Mesendoderm (in vitro differentiated cells): ENCODE results near the gene LAX1. TPM values are rescaled to one million over a fixed set of nuclear protein-coding genes. Genes with fewer than 3 reads are reported as not detected.

Experiments used
- DNase-seq: peaks from one replicate; pipeline ENCODE4 v3.0.0; 2013
- H2AK5ac ChIP-seq: 2 replicates; pipeline ENCODE4 v1.6.1; 2013; ENCODE audit warnings: low read length, inconsistent platforms
- H2BK120ac ChIP-seq: 2 replicates; pipeline ENCODE4 v1.6.1; 2013; ENCODE audit warnings: low read depth, mild to moderate bottlenecking, low read length, moderate library complexity, mixed read lengths
- H2BK15ac ChIP-seq: replicated peaks from 2 replicates; pipeline ENCODE4 v1.6.1; 2013; ENCODE audit warnings: low read depth, mild to moderate bottlenecking, moderate library complexity
- H2BK5ac ChIP-seq: 2 replicates; pipeline ENCODE4 v1.6.1; 2013; ENCODE audit warnings: low read length, inconsistent platforms
- H3K18ac ChIP-seq: 2 replicates; pipeline ENCODE4 v1.6.1; 2013; ENCODE audit warnings: mild to moderate bottlenecking, low read length, mixed read lengths
- H3K23ac ChIP-seq: one replicate; pipeline ENCODE4 v1.6.1; 2013; ENCODE audit warnings: low read length
- H3K27ac ChIP-seq: 2 replicates; pipeline ENCODE4 v1.5.1; 2013; ENCODE audit warnings: low read depth, mild to moderate bottlenecking, inconsistent platforms, low read length, moderate library complexity
- H3K27me3 ChIP-seq: 2 replicates; pipeline ENCODE4 v1.6.1; 2013; ENCODE audit warnings: low read length, control low read depth, mild to moderate bottlenecking, inconsistent platforms; ENCODE audit not compliant: insufficient read depth, poor library complexity
- H3K36me3 ChIP-seq: 2 replicates; pipeline ENCODE4 v1.6.1; 2013; ENCODE audit warnings: low read length, inconsistent platforms; ENCODE audit not compliant: control insufficient read depth, insufficient read depth
- H3K4ac ChIP-seq: one replicate; pipeline ENCODE4 v1.6.1; 2013; ENCODE audit warnings: low read depth, mild to moderate bottlenecking, low read length, moderate library complexity
- H3K4me1 ChIP-seq: 2 replicates; pipeline ENCODE4 v1.6.1; 2013; ENCODE audit warnings: low read depth, low read length, inconsistent platforms; ENCODE audit not compliant: control insufficient read depth
- H3K4me2 ChIP-seq: 2 replicates; pipeline ENCODE4 v1.6.1; 2013; ENCODE audit warnings: low read length
- H3K4me3 ChIP-seq: 2 replicates; pipeline ENCODE4 v1.5.1; 2013; ENCODE audit warnings: mild to moderate bottlenecking, low read length
- H3K56ac ChIP-seq: one replicate; pipeline ENCODE4 v1.6.1; 2013; ENCODE audit warnings: low read length
- H3K79me1 ChIP-seq: 2 replicates; pipeline ENCODE4 v1.6.1; 2013; ENCODE audit warnings: low read length, inconsistent platforms
- H3K79me2 ChIP-seq: 2 replicates; pipeline ENCODE4 v1.6.1; 2013; ENCODE audit warnings: mild to moderate bottlenecking, low read length; ENCODE audit not compliant: control insufficient read depth, insufficient read depth
- H3K9ac ChIP-seq: 2 replicates; pipeline ENCODE4 v1.6.1; 2013; ENCODE audit warnings: low read length, inconsistent platforms
- H4K5ac ChIP-seq: one replicate; pipeline ENCODE4 v1.6.1; 2013; ENCODE audit warnings: low read length
- H4K8ac ChIP-seq: one replicate; pipeline ENCODE4 v1.6.1; 2013; ENCODE audit warnings: low read depth, mild to moderate bottlenecking, control low read depth, low read length, moderate library complexity
- WGBS: extraction: QIAGEN DNeasy Blood & Tissue Kit; methylation state at CpG from one replicate; pipeline ENCODE4 v1.1.7; 2013; ENCODE audit warnings: low lambda C conversion rate, missing lambda C conversion rate; ENCODE audit not compliant: insufficient coverage; ENCODE audit errors: extremely low coverage; 5-methylcytosine and 5-hydroxymethylcytosine counted together
- polyA plus RNA-seq, 2 experiments: library from polyadenylated mRNA; stranded (reverse); fragments of 200-250 nt; gene quantifications; one replicate each; pipeline ENCODE4 v1.2.3, GENCODE V29; 2013

The LAX1 gene, protein sequence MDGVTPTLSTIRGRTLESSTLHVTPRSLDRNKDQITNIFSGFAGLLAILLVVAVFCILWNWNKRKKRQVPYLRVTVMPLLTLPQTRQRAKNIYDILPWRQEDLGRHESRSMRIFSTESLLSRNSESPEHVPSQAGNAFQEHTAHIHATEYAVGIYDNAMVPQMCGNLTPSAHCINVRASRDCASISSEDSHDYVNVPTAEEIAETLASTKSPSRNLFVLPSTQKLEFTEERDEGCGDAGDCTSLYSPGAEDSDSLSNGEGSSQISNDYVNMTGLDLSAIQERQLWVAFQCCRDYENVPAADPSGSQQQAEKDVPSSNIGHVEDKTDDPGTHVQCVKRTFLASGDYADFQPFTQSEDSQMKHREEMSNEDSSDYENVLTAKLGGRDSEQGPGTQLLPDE
- 0.01 TPM for polyA plus RNA-seq (2013, experiment 1 of 2)
- polyA plus RNA-seq (2013, experiment 2 of 2): 0.03 TPM

DNA sequence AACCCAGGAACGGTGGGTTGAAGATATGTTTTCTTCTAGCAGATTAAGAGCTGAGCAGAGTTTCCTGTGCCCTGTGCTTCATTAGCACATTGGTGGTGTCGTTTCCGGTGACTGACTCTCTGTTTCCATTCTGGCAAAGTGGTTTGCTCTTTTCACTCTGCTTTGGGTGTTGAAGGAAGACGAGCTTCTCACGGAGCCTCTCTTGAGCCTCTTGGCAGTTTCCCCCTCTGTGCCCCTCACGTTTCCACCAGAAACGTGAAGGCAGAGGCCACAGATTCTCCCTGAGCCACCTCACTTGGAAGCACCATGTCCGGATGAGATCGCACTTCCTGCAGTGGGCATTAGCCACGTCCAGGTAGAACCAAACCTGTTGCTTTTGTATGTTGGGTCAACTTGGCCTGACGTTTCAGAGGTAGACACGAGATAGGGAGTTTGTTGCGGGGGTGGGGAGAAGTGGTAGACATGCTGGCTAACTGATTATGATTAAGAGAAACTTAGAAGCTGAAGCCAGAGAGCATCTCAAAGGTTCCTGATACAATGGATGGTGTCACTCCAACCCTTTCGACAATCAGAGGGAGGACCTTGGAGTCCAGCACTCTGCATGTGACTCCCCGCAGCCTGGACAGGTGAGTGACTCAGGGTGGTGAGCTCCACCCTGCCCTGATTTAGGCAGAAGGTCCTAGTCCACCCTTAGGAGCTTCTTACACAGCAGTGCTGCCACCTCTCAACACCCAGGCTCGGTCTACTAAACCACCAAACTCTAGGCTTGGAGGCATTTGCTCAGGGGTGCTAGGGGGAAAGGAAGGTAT lies at the start of gene LAX1:
Gene LAX1, plus strand, starts transcription at position 155 of the 809 bp plus-strand sequence. Its CDS starts 383 bp downstream, at position 538.
- Histone ChIP-seq H3K4ac (no peak within 1 kb of the TSS), H3K9ac (no peak within 1 kb of the TSS), H4K5ac (peak within 1 kb of the TSS; percentile 39), H3K18ac (no peak within 1 kb of the TSS), H3K79me1 (no peaks in the 10 kb centered on the region), H3K56ac (peak within 1 kb of the TSS; percentile 56), H3K79me2 (no peaks in the 10 kb centered on the region), H2AK5ac (peak within 1 kb of the TSS; percentile 65), H3K4me2 (no peak within 1 kb of the TSS), H3K27me3 (no peaks in the 10 kb centered on the region), H4K8ac (no peak within 1 kb of the TSS), H3K36me3 (no peaks in the 10 kb centered on the region), H2BK120ac (no peak within 1 kb of the TSS), H3K4me3 (no peak within 1 kb of the TSS), H3K23ac (no peak within 1 kb of the TSS), H3K27ac (no peak within 1 kb of the TSS), H2BK15ac (no peak within 1 kb of the TSS), H2BK5ac (no peak within 1 kb of the TSS), H3K4me1 (no peaks in the 10 kb centered on the region)
- DNase-seq: no peak
- no CpG with 5 or more reads among the region's 16 CpGs for WGBS

DNA sequence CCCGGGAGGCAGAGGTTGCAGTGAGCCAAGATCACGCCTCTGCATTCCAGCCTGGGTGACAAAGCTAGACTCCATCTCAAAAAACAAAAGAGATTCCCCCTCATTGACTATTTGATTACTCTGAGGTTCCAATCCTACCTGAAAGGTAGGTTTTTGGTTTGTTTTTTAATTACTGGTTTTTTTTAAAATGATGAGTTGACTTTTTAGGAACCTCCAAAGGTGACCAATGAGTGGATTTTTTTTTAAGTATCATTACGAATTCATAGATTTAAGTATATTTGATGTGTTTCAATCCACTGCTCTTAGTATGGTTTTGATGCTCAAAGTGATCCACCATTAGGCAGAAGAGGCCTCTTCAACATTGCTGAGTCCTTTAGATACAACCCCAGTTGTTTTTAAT lies 47.9 kb upstream of the LAX1 start:
- no peak overlapping the region for H3K4ac ChIP-seq
- no peak overlapping the region for H2BK5ac ChIP-seq
- H2BK120ac ChIP-seq: no peak overlapping the region
- H3K56ac ChIP-seq: no peak overlapping the region
- H3K36me3 ChIP-seq: peaks cover 1% of the 10 kb centered on the region
- no peak overlapping the region for H3K18ac ChIP-seq
- H2AK5ac ChIP-seq: no peak overlapping the region
- no peak overlapping the region for H2BK15ac ChIP-seq
- no peak overlapping the region for H3K4me2 ChIP-seq
- H3K4me1 ChIP-seq: no peaks in the 10 kb centered on the region
- H4K8ac ChIP-seq: no peak overlapping the region
- no peak overlapping the region for H3K4me3 ChIP-seq
- H3K23ac ChIP-seq: no peak overlapping the region
- H4K5ac ChIP-seq: no peak overlapping the region
- no peak overlapping the region for H3K27ac ChIP-seq
- no peaks in the 10 kb centered on the region for H3K79me2 ChIP-seq
- no peaks in the 10 kb centered on the region for H3K79me1 ChIP-seq
- no peaks in the 10 kb centered on the region for H3K27me3 ChIP-seq
- WGBS: no CpG with 5 or more reads among the region's 3 CpGs
- H3K9ac ChIP-seq: no peak overlapping the region
- DNase-seq: no peak

DNA sequence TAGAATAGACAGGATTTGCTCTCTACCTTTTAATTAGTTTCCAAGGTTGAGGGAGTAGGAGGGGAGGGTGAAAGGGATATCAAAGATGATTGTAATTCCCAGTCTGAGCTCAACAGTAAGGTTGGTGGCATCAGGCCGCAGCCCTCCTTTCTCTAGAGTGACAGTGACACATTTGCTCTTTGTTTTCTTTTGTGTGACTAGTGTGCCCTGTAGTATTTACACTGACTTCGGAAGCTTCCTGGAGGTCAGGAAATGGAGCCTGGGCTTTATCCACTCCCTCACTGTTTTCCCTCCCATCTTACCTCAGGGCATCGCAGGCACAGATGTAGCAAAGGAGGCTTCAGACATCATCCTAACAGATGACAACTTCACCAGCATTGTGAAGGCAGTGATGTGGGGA lies 44.7 kb upstream of the LAX1 start:
- H3K9ac ChIP-seq: no peak overlapping the region
- H4K8ac ChIP-seq: no peak overlapping the region
- H3K4ac ChIP-seq: no peak overlapping the region
- H3K56ac ChIP-seq: no peak overlapping the region
- no peak overlapping the region for H2BK5ac ChIP-seq
- H3K23ac ChIP-seq: no peak overlapping the region
- H3K79me1 ChIP-seq: no peaks in the 10 kb centered on the region
- H3K4me3 ChIP-seq: no peak overlapping the region
- H4K5ac ChIP-seq: no peak overlapping the region
- WGBS: no CpG with 5 or more reads among the region's 3 CpGs
- no peak overlapping the region for H2AK5ac ChIP-seq
- no peak overlapping the region for H3K18ac ChIP-seq
- no peaks in the 10 kb centered on the region for H3K27me3 ChIP-seq
- H2BK15ac ChIP-seq: no peak overlapping the region
- no peaks in the 10 kb centered on the region for H3K79me2 ChIP-seq
- H3K4me1 ChIP-seq: no peaks in the 10 kb centered on the region
- no peaks in the 10 kb centered on the region for H3K36me3 ChIP-seq
- DNase-seq: no peak
- no peak overlapping the region for H3K27ac ChIP-seq
- no peak overlapping the region for H2BK120ac ChIP-seq
- H3K4me2 ChIP-seq: no peak overlapping the region

DNA sequence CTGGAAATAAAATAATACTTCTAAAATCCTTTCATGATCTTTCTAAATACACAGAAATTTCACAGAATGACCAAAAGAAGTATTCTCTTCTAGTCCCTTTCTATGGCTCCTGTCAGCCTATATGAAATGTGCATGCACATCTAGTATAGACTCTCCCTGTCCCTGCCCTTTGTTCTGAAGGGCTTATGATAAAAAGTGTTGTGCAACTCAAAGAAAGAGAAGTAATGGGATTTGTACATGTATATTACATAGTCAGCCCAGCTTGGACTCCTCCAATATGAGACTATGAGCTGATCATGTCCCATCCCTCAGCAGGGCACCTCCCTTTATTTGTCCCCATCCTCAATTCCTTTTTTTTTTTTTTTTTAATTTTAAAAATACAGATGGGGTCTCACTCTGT lies 42.1 kb upstream of the LAX1 start:
- Histone ChIP-seq H3K56ac (no peak overlapping the region), H4K8ac (no peak overlapping the region), H4K5ac (no peak overlapping the region), H3K23ac (no peak overlapping the region), H3K27me3 (no peaks in the 10 kb centered on the region), H2BK5ac (no peak overlapping the region), H3K79me2 (no peaks in the 10 kb centered on the region), H3K4me1 (no peaks in the 10 kb centered on the region), H3K4ac (no peak overlapping the region), H3K4me2 (no peak overlapping the region), H3K36me3 (peaks cover 2% of the 10 kb centered on the region), H3K4me3 (no peak overlapping the region), H2AK5ac (no peak overlapping the region), H2BK120ac (no peak overlapping the region), H2BK15ac (no peak overlapping the region), H3K18ac (no peak overlapping the region), H3K79me1 (no peaks in the 10 kb centered on the region), H3K27ac (no peak overlapping the region), H3K9ac (no peak overlapping the region)
- DNase-seq: no peak

DNA sequence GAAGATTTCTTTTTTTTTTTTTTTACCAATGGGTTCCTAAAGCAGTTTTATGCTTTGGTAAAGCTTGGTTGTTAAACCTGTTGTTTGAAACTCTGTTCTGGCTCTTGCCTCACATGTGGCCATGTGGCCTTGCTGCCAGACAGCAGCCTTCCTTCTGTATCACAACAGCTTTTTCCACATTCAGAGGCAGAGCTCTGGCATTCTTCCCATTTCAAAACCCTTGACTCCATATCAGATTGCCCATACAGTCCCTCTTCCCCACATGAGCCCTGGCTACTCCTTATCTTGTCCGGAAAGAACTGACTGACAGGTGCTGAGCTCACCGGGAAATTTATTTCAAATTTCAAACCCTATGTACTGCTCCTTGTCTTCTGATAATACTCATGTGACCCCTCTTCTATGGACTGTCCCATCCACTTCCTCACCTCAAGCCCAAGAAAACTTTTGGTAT lies 38.5 kb upstream of the LAX1 start:
- no peak for DNase-seq
- WGBS: no CpG with 5 or more reads among the region's 2 CpGs
- peaks cover 4% of the 10 kb centered on the region for H3K36me3 ChIP-seq

More for the DNA sequence above, 38.5 kb upstream of the LAX1 start:
- Histone ChIP-seq H3K4me3 (no peak overlapping the region), H3K18ac (no peak overlapping the region), H3K9ac (no peak overlapping the region), H4K5ac (no peak overlapping the region), H3K23ac (no peak overlapping the region), H3K27ac (no peak overlapping the region), H2AK5ac (no peak overlapping the region), H3K56ac (no peak overlapping the region), H3K4me2 (no peak overlapping the region), H2BK120ac (no peak overlapping the region), H2BK5ac (no peak overlapping the region), H2BK15ac (no peak overlapping the region), H3K27me3 (no peaks in the 10 kb centered on the region), H3K79me1 (no peaks in the 10 kb centered on the region), H3K4me1 (no peaks in the 10 kb centered on the region), H3K4ac (no peak overlapping the region), H4K8ac (no peak overlapping the region), H3K79me2 (no peaks in the 10 kb centered on the region)
